ENCODE measurements around the gene RSPH4A. TPM values are rescaled to one million over a fixed set of nuclear protein-coding genes. Genes with fewer than 3 reads are reported as not detected.

Gene RSPH4A
- polyA plus RNA-seq, 1 donor from 2014 or later: 11.0 TPM

DNA sequence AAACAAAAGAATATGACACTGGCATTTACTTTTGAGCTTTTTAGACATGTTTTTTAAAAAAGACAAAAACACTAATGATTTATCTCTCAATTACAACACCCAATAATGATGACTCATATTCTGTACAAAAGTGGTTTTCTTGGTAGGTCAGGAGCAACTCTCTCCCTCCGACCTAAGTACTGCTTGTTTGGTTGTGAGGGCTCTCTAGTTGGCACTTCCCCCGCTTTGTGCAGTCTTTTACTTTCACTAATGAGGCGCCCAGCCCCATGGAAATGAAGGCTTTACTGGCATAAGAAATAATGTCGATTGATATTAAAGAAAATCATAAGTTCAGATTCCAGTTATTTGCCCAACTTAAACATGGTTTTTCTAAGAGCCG, 66.0 kb downstream of the RSPH4A start:
- Histone ChIP-seq H3K27me3 (ENCODE audit: insufficient read depth, low read depth, low read length) (no peaks in the 10 kb centered on the region), H4K20me1 (ENCODE audit: insufficient read depth) (no peaks in the 10 kb centered on the region), H3K9me3 (ENCODE audit: low read length) (no peaks in the 10 kb centered on the region), H3K9ac (ENCODE audit: low read length) (peak overlapping the region; percentile 87), H3K27ac (ENCODE audit: low read length) (peak overlapping the region; percentile 91), H3K79me2 (replicated peaks; ENCODE audit: insufficient read depth, low read length) (peaks cover 34% of the 10 kb centered on the region), H3K36me3 (ENCODE audit: insufficient read depth, low read length) (peaks cover 4% of the 10 kb centered on the region), H2AFZ (ENCODE audit: low read depth, low read length) (peak overlapping the region; percentile 43), H3F3A (ENCODE audit: insufficient read depth, low read length, poor library complexity, severe bottlenecking) (peaks cover 4% of the 10 kb centered on the region), H3K9me2 (ENCODE audit: insufficient read depth, low read length) (no peaks in the 10 kb centered on the region), H3K4me2 (ENCODE audit: low read length) (peak overlapping the region; percentile 57), H3K4me3 (ENCODE audit: low read length) (peak overlapping the region; percentile 87)
- TF ChIP-seq SMC3 (conservative IDR thresholded peaks at IDR 0.05; ENCODE audit: poor library complexity) (no peak), RAD21 (conservative IDR thresholded peaks at IDR 0.05) (no peak), EZH2 (IDR thresholded peaks at IDR 0.05; ENCODE audit: borderline replicate concordance, insufficient read depth, low read length, poor library complexity, severe bottlenecking) (no peak), EP300 (conservative IDR thresholded peaks at IDR 0.05; ENCODE audit: poor library complexity, severe bottlenecking) (no peak), TAF1 (IDR thresholded peaks at IDR 0.05; ENCODE audit: low read depth) (no peak), REST (IDR thresholded peaks at IDR 0.05; ENCODE audit: borderline replicate concordance) (no peak), POLR2AphosphoS5 (IDR thresholded peaks at IDR 0.05) (no peak), MXI1 (conservative IDR thresholded peaks at IDR 0.05; ENCODE audit: poor library complexity, severe bottlenecking) (no peak)
- TF ChIP-seq, protein P1, sequence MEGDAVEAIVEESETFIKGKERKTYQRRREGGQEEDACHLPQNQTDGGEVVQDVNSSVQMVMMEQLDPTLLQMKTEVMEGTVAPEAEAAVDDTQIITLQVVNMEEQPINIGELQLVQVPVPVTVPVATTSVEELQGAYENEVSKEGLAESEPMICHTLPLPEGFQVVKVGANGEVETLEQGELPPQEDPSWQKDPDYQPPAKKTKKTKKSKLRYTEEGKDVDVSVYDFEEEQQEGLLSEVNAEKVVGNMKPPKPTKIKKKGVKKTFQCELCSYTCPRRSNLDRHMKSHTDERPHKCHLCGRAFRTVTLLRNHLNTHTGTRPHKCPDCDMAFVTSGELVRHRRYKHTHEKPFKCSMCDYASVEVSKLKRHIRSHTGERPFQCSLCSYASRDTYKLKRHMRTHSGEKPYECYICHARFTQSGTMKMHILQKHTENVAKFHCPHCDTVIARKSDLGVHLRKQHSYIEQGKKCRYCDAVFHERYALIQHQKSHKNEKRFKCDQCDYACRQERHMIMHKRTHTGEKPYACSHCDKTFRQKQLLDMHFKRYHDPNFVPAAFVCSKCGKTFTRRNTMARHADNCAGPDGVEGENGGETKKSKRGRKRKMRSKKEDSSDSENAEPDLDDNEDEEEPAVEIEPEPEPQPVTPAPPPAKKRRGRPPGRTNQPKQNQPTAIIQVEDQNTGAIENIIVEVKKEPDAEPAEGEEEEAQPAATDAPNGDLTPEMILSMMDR (IDR thresholded peaks at IDR 0.05; ENCODE audit: poor library complexity, severe bottlenecking): no peak

Other genes starting within 250 kb of the RSPH4A start
- gene DSE, start 245.5 kb upstream of the RSPH4A start, polyA plus RNA-seq: 14.4 and 15.0 TPM in 2 replicates
- gene CALHM6, start 155.1 kb upstream of the RSPH4A start, polyA plus RNA-seq: 12.0 and 13.9 TPM in 2 replicates
- gene CALHM5, start 104.8 kb upstream of the RSPH4A start, polyA plus RNA-seq: 0.07 TPM in 1 of 2 replicates, not detected in the other
- gene TRAPPC3L, start 70.8 kb upstream of the RSPH4A start, polyA plus RNA-seq: not detected in 2 replicates
- gene CALHM4, start 62.7 kb upstream of the RSPH4A start, polyA plus RNA-seq: 0.66 TPM in 1 of 2 replicates, not detected in the other
- 70.1 and 83.3 TPM in 2 replicates for gene RWDD1, start 45.0 kb upstream of the RSPH4A start, polyA plus RNA-seq
- 50.5 and 52.1 TPM in 2 replicates for gene ZUP1, start 52.3 kb downstream of the RSPH4A start, polyA plus RNA-seq
- gene KPNA5, start 64.7 kb downstream of the RSPH4A start, polyA plus RNA-seq: 45.0 and 48.5 TPM in 2 replicates
- gene FAM162B, start 149.2 kb downstream of the RSPH4A start, polyA plus RNA-seq: not detected in 2 replicates
- not detected in 2 replicates for gene GPRC6A, start 212.6 kb downstream of the RSPH4A start, polyA plus RNA-seq